GM12872 (cell line): ENCODE data around the gene RAPGEF6.

Source experiments
- CTCF ChIP-seq: IDR thresholded peaks from 3 replicates; pipeline ENCODE4 v1.5.1; 2011; ENCODE audit warnings: low read depth, mild to moderate bottlenecking, low read length, moderate library complexity; ENCODE audit not compliant: insufficient read depth

The RAPGEF6 gene

GRCh38 chr5:131511934-131512333 is 123.1 kb downstream of the RAPGEF6 start:
- no peak for TF ChIP-seq CTCF

DNA sequence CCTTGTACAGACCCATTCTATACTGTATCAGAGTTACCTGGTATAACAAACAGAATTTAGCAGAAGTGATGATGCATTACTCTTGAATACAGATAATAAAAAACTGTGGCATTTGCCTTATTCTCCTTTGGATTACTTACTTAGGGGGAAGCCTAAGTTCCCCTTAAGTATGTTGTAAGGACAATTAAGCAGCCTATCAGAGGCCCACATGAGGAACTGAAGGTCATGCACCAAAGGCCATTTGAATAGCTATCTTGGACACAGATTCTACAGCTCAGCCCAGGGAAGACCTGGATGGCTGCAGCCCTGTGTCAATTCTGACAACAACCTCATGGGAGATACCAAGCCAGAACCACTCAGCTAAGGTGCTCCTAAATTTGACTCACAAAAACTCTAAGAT is 125.2 kb downstream of the RAPGEF6 start:
- TF ChIP-seq CTCF: no peak

GRCh38 chr5:131505237-131505908 is 129.7 kb downstream of the RAPGEF6 start:
- TF ChIP-seq CTCF: no peak

- peak; percentile 60 for TF ChIP-seq CTCF
Observed at GRCh38 chr5:131496400-131496713, 138.7 kb downstream of the RAPGEF6 start.

DNA sequence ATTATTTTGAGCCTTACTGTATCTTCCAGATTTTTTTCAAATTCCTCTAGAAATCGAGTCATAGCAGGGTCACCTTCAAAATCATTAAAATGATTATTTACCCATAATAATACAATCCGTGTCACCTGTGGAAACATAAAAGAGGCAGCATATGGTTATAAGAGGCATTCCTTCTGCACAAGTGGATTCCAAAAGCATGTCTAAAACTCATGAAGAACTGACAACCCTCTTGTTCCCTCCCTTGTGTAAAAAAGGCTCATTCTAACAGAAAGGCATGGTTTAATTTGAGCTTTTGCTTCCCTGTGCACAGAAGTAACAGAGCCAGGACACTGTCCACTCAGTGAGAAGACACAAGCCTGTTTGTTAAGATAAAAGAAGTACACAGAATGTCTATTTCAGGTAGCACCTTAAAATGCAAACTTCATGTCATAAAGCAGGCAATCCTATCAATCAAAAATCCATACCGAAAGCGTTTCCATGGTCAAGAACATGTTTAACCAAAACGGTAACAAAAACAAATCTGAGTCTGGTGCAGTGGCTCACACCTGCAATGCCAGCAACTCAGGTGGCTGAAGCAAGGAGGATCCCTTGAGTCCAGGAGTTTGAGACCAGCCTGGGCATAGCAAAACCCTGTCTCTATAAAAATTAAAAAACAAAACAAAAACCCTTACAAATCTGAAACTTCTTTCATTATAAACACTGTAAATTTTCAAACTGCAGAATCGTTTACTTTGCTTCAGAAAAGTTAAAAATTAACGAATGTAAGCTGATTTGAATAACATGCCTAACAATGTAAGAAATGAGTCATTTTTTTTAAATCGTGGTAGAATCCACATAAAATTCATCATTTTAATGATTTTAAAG is 139.3 kb downstream of the RAPGEF6 start:
- TF ChIP-seq CTCF: no peak

DNA sequence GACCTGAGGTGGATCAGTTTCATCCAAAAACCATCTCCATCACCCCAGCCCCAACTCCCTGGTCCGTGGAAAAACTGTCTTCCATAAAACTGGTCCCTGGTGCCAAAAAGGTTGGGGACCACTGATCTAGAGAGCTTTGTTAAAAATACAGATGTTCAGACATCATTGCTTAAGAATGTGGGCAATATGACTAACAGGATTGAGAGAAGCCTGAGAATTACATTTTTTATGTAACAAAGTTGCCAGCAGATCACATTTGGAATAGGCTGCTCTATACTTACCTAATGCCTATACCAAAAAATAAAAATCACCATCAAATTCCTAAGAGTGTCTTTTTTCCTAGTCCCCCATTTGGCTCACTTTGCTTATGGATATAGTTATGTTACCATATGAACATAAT is 143.3 kb downstream of the RAPGEF6 start:
- no peak for TF ChIP-seq CTCF

DNA sequence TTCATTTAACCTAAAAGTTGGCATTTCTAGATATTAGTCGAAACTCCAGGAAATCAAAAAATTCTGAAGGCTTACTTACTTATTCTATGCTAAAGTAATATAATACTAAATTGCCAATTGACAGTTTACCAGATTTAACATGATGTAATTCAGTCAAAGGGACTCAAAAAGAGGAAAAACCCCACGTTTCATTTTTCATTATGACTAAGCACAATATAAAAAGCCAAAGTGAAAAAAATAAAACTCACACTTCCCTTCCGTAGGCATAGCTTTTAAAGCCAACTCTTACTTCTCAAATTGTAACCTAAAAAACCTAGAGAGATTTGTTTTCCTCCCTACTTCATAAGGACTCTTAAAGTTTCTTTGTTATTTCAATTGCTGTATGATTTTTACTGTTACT is 146.6 kb downstream of the RAPGEF6 start:
- TF ChIP-seq CTCF: no peak
